ENCODE results near the gene RNF151. TPM values are rescaled to one million over a fixed set of nuclear protein-coding genes. Genes with fewer than 3 reads are reported as not detected.
A peak's percentile ranks its signal among the peaks of the same experiment; 100 is the strongest.

RNF151 gene
- total RNA-seq, 4 donors from 2014 or later: not detected

GRCh38 chr16:1989209-1990100, 22.8 kb downstream of the RNF151 start, which contains the start of gene SYNGR3:
Gene SYNGR3, plus strand, starts transcription at chr16:1989970. Its CDS starts 133 bp downstream, at chr16:1990103.
- peak within 1 kb of the TSS; percentile 54 to 83 (median 60) for H3K27ac ChIP-seq
- peak within 1 kb of the TSS in 3 of 4 donors; percentile 11 to 31 (median 30) for H3K4me3 ChIP-seq
- H3K36me3 ChIP-seq: peaks cover 0 to 7% (median 0%) of the 10 kb centered on the region in 4 donors
- intact Hi-C loops (cut with DNase I; ENCODE audit: low total_unique reads) (loop anchor here (10.0 kb wide), 1 partner anchor 675 kb away; no protein-coding TSS in a partner anchor), in situ Hi-C loops (cut with MboI; ENCODE audit: low pct_ligation_motif_present in 1 of 4, low pct_unique_long_range_greater_than_20kb in 1 of 4, low sequenced_read_pairs in 3 of 4) (no loop called here)
- H3K9me3 ChIP-seq: no peaks in the 10 kb centered on the region
- H3K4me1 ChIP-seq: peaks cover 23 to 50% (median 43%) of the 10 kb centered on the region in 4 donors
- TF ChIP-seq EP300 (IDR thresholded peaks at IDR 0.05; ENCODE audit: low read depth) (no peak), CTCF (IDR thresholded peaks at IDR 0.05) (no peak), POLR2AphosphoS5 (IDR thresholded peaks at IDR 0.05) (no peak), POLR2A (IDR thresholded peaks at IDR 0.05) (no peak)
- WGBS, 2 donors (ENCODE audit: low coverage in 1 of 2): 8% methylated on average over 50 of the region's 67 CpGs; no CpG with 5 or more reads in 1 of the 2 donors
- H3K27me3 ChIP-seq: peaks cover 34% of the 10 kb centered on the region
- no peak for DNase-seq

- Histone ChIP-seq H3K27me3 (peaks cover 34% of the 10 kb centered on the region), H3K4me3 (peak overlapping the region in 2 of 4 donors; percentile 30 to 31), H3K4me1 (peaks cover 18 to 44% (median 38%) of the 10 kb centered on the region in 4 donors), H3K27ac (no peak overlapping the region), H3K36me3 (peaks cover 0 to 7% (median 0%) of the 10 kb centered on the region in 4 donors), H3K9me3 (no peaks in the 10 kb centered on the region)
- DNase-seq: no peak
- intact Hi-C loops (cut with DNase I; ENCODE audit: low total_unique reads): no loop called here
- no CpG with 5 or more reads among the region's 25 CpGs for WGBS, 2 donors (ENCODE audit: low coverage in 1 of 2)
- in situ Hi-C loops (cut with MboI; ENCODE audit: low pct_ligation_motif_present in 1 of 4, low pct_unique_long_range_greater_than_20kb in 1 of 4, low sequenced_read_pairs in 3 of 4): no loop called here
- no peak for TF ChIP-seq POLR2AphosphoS5 (IDR thresholded peaks at IDR 0.05)
- TF ChIP-seq CTCF (IDR thresholded peaks at IDR 0.05): no peak
- TF ChIP-seq EP300 (IDR thresholded peaks at IDR 0.05; ENCODE audit: low read depth): no peak
- TF ChIP-seq POLR2A (IDR thresholded peaks at IDR 0.05): no peak
Observed at GRCh38 chr16:1990101-1990350, 23.4 kb downstream of the RNF151 start.

- Histone ChIP-seq H3K36me3 (peaks cover 0 to 7% (median 0%) of the 10 kb centered on the region in 4 donors), H3K27ac (peak overlapping the region; percentile 54 to 83 (median 60)), H3K4me1 (peaks cover 14 to 39% (median 32%) of the 10 kb centered on the region in 4 donors), H3K27me3 (peaks cover 34% of the 10 kb centered on the region), H3K4me3 (peak overlapping the region in 3 of 4 donors; percentile 11 to 31 (median 30)), H3K9me3 (no peaks in the 10 kb centered on the region)
- TF ChIP-seq EP300 (IDR thresholded peaks at IDR 0.05; ENCODE audit: low read depth) (no peak), POLR2A (IDR thresholded peaks at IDR 0.05) (peak; percentile 41), POLR2AphosphoS5 (IDR thresholded peaks at IDR 0.05) (peak in 2 of 3 donors; percentile 20 to 29)
- intact Hi-C loops (cut with DNase I; ENCODE audit: low total_unique reads): no loop called here
- in situ Hi-C loops (cut with MboI; ENCODE audit: low pct_ligation_motif_present in 1 of 4, low pct_unique_long_range_greater_than_20kb in 1 of 4, low sequenced_read_pairs in 3 of 4): no loop called here
- peak; percentile 77 for DNase-seq
- WGBS, 2 donors (ENCODE audit: low coverage in 1 of 2): 1% methylated on average over 48 of the region's 50 CpGs; no CpG with 5 or more reads in 1 of the 2 donors
Observed at GRCh38 chr16:1990351-1991134, 23.9 kb downstream of the RNF151 start.

- peaks cover 34% of the 10 kb centered on the region for H3K27me3 ChIP-seq
- H3K9me3 ChIP-seq: no peaks in the 10 kb centered on the region
- TF ChIP-seq CTCF (IDR thresholded peaks at IDR 0.05): no peak
- no peak for TF ChIP-seq EP300 (IDR thresholded peaks at IDR 0.05; ENCODE audit: low read depth)
- TF ChIP-seq POLR2AphosphoS5 (IDR thresholded peaks at IDR 0.05): peak in 1 of 3 donors; percentile 27
- TF ChIP-seq POLR2A (IDR thresholded peaks at IDR 0.05): no peak
- peak; percentile 79 for DNase-seq
- H3K4me1 ChIP-seq: peaks cover 8 to 33% (median 26%) of the 10 kb centered on the region in 4 donors
- intact Hi-C loops (cut with DNase I; ENCODE audit: low total_unique reads) (no loop called here), in situ Hi-C loops (cut with MboI; ENCODE audit: low pct_ligation_motif_present in 1 of 4, low pct_unique_long_range_greater_than_20kb in 1 of 4, low sequenced_read_pairs in 3 of 4) (no loop called here)
- peak overlapping the region; percentile 63 to 83 (median 76) for H3K27ac ChIP-seq
- H3K4me3 ChIP-seq: peak overlapping the region in 2 of 4 donors; percentile 24 to 52
- H3K36me3 ChIP-seq: peaks cover 0 to 4% (median 0%) of the 10 kb centered on the region in 4 donors
- WGBS, 2 donors (ENCODE audit: low coverage in 1 of 2): 7% methylated on average over 18 of the region's 18 CpGs; no CpG with 5 or more reads in 1 of the 2 donors
Observed at GRCh38 chr16:1991135-1991551, 24.5 kb downstream of the RNF151 start.

Data from transverse colon (tissue), 4 donors.